HG03571 (cell line): ENCODE data around the gene TBC1D9B.

Source experiments
- ATAC-seq: cut with Tn5 transposase; IDR thresholded peaks from one replicate; pipeline ENCODE4 v1.9.1; 2021; ENCODE audit not compliant: unreplicated experiment

The TBC1D9B gene

DNA sequence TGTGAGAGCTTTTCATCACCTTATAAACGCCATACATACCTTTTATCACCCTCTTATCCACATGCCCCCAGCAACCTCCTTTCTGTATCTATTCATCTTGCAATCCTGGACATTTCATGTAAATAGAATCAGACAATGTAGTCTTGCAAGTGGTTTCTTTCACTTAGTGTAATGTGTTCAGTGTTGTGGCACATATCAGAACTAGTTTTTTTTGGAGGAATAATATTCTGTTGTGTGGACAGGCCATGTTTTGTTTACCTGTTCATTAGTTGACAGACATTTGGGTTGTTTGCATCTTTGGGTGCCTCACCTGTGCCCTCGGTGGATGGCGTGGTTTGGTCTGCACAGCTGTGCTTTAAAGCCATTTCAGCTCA, 85.7 kb downstream of the TBC1D9B start:
- no peak for ATAC-seq

DNA sequence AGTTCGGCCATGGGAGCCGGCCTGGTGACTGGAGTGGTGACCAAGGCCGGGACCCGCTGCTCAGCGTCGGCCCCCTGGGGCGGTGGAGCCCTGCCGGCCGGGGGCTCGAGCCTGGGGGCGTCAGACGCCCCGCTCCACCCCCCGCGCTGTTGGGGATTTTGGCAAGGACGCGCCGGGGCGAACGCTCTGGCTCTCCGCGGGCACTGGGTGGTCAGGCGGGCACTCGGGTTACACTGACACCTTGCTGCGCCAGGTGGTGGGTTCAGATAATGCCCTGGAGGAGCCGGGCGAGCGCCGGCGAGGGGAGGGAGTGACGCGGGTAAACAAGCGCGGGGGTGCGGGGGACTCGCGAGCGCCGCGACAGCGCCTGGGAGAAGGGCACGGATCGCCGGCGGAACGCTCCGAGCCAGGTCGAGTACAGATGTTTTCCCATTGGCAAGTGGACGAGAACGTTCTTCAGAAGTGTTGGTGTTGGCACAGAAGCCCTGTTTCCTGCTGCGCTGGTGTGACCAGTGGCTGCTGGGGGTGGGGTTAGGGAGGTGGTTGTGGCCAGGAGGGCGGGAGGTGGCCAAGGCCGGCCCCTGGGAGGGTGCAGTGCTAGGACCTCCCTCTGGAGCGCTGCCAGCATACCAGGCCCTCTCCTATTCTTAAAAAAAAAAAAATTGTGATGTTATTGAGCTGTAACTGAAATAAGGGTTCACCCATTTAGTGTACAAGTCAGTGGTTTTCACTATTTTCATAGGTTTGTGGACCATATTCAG, 86.2 kb downstream of the TBC1D9B start:
- ATAC-seq, result peak; percentile 40

DNA sequence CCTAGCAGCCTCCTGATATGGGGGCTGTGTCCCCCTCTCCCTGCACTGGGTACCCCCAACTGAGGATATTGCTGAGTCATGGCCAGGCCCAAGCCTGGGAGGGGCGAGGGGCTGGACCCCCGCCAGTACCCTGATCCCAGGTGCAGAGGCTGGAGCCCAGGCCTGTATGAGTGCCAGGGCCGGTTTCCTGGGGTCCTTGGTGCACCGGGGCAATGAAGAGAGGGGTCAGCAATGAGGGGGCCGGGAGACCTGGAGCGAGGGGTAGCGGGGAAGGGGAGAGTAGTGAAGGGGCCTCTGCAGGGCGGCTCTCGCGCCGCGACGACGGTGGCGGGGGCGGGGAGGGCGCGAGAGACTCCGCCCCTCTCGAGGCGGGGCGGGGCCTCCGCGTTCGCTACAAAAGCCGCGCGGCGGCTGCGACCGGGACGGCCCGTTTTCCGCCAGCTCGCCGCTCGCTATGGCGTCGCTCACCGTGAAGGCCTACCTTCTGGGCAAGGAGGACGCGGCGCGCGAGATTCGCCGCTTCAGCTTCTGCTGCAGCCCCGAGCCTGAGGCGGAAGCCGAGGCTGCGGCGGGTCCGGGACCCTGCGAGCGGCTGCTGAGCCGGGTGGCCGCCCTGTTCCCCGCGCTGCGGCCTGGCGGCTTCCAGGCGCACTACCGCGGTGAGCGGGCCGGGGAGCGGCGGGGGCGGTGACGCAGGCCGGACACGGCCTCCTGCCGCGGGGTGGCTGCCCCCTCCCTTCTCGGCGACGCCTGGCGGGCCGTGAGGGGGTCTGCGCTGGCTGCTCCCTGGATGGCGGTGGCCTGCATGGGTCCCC, 87.0 kb downstream of the TBC1D9B start, which contains the start of gene SQSTM1:
Gene SQSTM1, plus strand, starts transcription at position 423 of the 815 bp plus-strand sequence. Its CDS starts 32 bp downstream, at position 455.
- ATAC-seq, result peak; percentile 36

DNA sequence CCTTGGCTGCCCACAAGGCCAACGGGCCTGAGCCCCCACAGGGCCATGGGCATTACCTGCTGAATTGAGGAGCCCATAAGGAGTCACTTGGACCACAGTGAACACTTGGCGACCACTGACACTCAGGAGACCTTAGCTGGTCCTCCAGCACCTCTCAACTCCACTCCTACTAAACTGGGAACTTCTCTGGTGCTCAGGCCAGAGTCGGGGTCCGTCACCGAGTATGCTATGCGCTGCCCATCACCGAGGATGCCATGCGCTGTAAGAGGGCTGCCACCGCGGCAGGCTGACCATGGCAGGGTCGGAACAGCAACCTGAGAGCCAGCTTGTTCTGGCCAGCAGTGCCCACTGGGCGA, 87.6 kb downstream of the TBC1D9B start:
- ATAC-seq, result no peak

DNA sequence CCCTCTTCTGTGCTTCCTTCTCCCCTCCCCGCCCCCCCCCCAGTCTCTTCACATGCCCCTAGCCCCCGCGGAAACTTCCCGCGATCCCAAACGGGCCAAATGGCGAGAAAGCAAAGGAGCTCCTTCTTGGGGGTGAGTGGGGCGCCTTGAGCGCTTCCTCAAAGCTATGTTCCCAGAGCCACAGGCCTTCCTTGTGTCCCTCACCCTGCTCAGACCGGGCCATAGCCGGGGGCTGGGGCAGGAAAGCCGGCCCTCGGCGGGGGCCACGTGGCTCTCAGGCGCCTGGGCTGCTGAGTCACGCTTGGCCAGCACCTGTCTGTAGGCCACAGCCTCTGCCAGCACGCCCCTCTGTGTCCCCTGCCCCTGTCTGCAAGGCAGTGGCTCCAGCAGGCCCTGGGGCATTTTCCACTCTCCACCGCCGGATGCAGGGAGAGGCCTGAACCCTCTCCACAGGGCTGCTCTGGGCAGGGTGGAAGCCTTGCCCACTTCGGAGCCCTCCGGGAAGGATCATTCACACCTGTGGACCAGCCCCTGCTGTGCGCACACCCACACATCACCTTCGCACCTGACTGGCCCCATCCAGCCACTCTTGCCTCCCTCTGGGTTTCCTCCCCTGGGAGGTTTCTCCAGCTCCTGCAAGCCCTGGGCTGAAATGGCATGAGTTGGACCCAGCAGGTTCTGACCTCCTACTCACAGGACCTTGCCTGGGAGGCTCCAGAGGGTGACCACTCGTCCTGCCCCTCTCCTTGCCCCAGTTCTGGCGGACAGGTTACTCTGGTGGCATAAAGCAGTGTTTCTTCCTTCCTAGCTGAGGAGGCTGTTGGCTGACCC, 88.2 kb downstream of the TBC1D9B start:
- ATAC-seq, result no peak

DNA sequence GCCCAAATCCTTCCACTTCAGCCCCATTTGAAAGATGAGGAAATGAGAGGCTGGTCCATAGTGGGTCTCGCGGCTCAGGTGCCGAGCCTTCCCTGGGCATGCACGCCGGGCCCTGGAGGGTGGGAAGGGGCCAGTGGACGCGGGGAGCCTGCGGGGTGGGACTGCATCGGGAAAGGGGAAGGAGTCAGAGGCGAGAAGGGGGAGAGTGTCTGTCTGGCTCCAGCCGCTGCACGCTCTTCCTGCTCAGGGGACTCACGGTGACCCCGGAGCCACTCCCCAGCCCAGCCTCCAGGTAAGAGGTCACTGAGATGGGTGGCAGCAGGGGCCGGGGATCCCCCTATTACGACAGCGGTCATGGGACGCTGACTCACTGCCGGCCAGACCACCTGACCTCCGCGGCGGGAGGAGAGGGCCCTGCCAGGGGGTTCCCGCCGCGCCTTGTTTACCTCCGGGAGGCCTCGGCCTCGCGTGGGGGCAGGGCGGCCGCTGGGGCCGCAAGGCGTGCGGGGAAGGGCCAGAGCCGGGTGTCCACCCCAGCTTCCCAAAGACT, 88.9 kb downstream of the TBC1D9B start:
- peak; percentile 56 for ATAC-seq

DNA sequence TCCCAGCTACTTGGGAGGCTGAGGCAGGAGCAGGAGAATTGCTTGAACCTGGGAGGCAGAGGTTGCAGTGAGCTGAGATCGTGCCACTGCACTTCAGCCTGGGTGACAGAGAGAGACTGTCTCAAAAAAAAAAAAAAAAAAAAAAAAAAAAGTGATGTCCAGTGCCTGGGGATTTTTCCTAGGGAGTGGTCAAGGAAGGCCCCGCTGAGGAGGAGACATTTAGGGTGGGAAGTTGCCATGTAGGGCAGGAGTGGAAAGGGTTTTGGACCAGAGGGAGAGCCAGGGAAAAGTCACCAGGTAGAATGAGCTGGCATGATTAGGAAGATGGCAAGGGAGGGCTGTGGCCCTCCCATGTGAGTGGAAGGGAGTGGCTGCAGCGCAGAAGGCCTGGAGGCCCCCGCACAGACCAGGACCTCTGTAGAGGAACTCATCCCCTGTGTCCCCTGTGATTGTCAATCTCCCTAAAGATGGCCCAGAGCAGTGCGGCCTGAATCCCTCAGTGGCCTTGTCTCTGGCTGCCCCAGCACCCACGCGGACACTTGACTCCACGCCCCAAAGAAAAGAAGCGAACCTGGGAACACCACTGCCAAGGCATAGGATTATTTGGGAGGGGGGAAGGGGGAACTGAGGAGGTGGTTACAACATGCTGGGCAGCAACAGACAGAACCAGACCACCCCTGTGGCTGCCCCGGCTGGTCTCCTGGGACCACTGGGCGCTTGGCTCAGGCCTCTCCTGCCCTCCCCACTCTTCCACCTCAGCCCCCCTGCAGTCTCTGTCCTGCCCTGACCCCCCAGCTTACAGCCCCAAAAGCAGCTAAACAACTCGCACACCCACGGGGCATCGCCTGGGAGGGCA, 89.6 kb downstream of the TBC1D9B start:
- ATAC-seq, result no peak

DNA sequence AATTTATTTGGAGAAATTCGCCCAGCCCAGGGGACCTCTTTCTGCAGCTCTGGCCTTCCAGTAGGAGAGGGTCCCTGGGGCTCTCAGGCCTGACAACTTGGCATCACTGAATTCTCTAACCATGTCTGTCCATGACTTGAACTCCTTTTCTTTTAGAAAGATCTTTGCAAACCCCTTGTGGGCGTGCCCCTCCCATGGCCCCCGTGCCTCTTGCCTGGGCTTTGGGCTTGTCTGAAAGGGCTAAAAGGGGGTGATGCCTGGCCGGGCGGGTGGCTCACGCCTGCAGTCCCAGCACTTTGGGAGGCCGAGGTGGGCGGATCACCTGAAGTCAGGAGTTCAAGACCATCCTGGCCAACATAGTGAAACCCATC, 90.2 kb downstream of the TBC1D9B start:
- ATAC-seq, result no peak

DNA sequence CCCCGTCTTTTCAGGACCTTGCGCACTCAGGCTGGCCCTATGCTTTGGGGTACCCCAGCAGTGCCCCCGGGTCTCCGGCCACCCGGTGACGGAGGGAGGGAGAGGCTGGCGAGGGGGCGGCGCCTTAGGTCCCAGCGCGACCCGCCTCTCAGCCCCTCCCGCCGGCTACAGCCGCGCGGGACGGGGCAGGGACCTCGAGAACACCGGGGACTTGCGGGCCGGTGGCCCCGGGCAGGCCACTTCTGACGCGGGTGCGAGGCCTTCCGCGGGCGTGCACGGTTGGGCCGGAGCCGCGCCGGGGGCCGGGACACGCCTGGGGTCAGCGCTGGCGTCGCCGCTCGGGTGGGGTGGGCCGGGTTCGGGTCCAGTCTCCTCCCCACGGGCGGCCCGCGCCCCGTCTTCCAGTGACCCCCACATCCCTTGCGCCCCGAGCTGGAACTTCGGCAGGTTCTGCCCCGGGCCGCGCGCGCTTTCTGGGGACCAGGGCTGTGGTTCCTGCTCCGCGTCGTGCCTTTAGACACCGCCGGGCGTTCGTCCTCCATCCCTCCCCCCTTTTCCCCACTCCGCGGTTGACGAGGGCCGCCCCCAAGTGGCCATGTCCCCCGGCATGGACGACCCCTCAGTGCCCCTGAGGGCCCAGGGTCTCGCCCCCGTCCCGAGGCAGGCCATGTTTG, 90.8 kb downstream of the TBC1D9B start:
- no peak for ATAC-seq

DNA sequence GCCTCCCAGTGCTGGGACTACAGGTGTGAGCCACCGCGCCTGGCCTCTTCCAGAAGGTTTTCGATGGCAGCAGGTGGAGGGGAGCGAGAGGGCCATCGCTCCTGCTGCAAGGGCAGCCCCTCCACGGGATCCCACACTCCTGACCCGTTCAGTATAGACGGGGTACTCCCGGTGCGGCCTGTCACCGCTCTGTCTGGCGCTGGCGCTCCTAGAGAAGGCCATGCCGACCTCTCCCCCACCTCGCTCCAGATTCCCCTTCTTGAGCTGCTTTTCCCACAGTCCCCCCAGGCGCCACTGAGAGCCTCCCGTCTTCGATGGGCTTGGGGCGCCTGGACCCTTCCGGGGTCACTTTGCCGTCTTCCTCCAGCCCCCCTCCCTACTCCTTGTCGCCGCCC, 91.3 kb downstream of the TBC1D9B start:
- ATAC-seq, result no peak

DNA sequence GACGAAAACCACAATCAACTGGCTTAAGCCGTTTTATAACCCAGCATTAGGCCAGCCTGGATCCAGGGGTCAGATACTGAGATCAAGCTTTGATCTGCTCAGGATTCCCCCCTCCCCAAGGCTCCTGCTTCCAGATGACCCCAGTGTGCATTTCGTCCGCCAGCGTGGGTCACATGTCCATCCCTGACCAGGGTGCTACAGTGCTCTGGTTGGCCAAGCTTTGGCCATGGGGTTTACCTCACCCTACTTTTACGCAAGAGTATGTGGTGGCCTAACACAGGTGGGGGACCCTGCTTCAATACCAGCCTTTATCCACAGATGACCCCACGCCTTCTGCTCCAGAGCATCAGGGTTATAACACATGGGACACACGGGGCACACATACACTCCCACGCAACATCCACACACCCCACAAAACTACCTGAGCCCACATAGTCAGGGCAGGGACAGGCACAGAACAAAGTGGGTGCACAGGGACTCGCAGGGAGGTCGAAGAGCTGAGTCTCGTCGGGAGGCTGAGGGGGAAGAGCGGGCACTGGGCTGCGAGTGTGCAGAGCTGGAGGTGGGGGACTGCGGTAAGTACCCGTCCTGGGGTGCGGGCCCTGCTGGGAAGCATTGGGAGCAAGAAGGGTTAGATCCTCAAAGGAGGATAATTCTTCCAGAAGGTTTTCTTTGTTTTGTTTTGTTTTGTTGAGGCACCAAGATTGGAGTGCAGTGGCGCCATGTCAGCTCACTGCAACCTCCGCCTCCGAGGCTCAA, 92.0 kb downstream of the TBC1D9B start:
- ATAC-seq, result no peak

DNA sequence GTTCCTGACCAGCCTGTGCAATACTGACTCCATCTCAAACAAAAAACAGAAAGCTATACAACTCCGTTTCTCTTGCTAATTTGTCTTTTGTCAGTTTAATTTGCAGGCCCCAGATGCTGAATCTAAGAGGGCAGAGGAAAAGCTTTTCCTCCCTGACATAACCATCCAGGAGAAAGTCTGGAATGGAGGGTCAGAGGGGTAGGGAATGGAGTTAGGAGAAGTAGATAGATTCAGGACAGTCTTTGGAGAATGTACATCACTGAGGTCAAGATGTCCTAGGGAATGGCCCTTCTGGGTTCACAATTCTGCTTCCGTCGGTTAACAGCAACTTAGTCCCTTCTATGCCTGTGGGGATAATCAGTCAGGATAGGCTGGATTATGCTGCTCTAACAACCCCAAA, 93.6 kb downstream of the TBC1D9B start:
- ATAC-seq, result no peak

DNA sequence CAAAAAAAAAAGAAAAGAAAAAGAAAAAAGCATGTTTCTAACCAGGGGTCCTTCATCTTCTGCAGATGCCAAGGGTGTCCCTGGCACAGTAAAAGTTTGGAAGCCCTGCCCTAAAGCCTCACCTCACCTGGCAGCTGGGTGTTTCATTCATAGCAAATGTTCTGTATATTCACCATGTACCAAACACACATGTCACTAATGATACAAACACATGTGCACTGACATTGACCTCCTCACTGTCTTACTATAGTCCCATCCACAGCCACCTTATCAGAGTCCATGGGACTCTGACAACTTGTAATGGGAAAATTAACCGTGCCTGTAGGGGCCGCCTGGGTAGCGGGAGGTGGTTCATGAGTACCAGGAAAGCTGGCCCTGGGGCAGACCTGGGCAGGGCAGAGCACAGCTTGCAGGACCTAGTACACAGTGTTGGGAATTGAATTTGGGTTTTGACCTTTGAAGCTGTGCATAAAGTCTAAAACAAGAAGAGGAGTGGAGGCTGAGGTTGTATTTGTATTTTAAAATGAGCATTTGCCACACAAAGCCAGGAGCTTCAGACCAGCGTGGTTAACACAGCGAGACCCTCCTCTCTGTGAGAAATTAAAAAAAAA, 94.6 kb downstream of the TBC1D9B start:
- no peak for ATAC-seq

DNA sequence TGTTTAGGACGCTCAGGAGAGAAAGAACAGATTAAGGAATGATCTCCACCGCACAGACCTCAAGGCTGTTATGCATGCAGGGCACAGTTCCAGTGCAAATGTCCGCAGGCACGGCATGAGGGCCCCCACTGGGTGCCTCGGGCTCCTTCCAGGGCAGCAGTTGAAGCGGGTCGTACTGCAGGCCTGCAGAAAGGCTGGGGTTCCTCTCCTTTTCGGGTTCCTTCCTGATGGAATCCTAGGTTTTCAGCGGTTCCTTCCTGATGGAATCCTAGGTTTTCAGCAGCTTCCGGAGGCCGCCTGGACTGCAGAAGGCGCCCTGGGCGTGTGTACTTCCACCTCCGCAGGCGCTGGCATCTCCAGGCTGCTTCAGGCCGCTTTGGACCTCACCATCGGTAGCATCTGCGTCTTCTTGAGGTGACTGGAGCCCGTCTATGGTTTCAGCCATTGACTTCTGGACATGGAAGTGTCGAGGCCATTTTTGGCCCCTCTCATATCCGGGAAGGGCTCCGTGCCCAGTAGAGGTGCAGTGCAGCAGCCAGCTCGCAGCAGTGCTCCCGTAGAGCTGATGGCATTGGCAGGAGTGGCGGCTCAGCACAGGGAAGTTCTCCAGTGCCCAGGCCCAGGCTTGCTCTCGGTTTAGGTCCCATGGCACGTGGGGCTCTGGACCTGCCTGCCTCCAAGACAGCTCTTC, 95.4 kb downstream of the TBC1D9B start:
- ATAC-seq, result no peak
